GM21786 (cell line): ENCODE results near the gene TMEM248.
A peak's percentile ranks its signal among the peaks of the same experiment; 100 is the strongest.
"Not testable (repeated sequence)": the region's sequence is repeated elsewhere in the genome, so short reads cannot be mapped to it uniquely, and the experiment has no call there.

Source experiments
- ATAC-seq: cut with Tn5 transposase; IDR thresholded peaks from one replicate; pipeline ENCODE4 v1.9.1; 2021; ENCODE audit not compliant: unreplicated experiment

Gene TMEM248

DNA sequence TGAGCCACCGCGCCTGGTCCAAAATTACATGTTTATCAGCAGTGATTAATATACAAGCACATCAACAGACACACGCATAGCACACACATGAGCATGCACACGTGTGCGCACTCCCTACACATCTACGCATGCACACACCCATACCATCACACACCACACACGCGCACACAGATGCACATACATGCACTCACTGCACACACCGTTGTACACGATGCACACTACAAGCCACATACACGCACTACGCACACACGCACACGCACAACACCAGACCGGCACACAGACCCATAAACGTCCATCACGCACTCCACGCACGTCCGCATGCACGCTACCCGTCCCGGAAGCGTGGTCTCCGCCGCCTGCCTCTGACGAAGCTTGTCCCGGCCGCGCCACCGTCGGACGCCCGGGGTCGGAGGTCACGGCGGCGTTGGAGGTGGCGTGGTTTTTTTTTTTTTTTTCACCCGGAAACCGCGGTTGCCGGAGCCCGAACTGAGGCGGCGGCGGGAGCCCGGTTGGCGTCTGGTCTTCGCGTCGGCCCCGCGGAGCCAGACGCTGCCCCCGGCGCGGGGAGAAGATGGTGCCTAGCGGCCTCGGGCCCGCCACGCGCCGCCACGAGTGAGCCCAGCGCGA lies at the start of gene TMEM248:
TSS of gene TMEM248 (plus strand) at position 457 of the 627 bp plus-strand sequence. CDS start 20,641 bp downstream, outside the sequence.
- peak; percentile 82 for ATAC-seq

- ATAC-seq: no peak
These were observed 47.5 kb upstream of the TMEM248 start for GRCh38 chr7:66873476-66873875.

GRCh38 chr7:66877577-66878300 lies 43.3 kb upstream of the TMEM248 start:
- ATAC-seq: peak; percentile 97

DNA sequence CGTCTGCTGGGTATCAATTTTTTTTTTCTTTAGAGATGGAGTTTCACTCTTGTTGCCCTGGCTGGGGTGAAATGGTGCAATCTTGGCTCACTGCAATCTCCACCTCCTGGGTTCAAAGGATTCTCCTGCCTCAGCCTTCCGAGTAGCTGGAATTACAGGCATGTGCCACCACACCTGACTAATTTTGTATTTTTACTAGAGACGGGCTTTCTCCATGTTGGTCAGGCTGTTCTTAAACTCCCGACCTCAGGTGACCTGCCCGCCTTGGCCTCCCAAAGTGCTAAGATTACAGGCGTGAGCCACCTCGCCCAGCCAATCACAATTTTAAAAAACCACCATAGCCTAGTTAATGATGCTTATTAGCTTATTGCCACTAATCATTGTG lies 42.7 kb upstream of the TMEM248 start:
- not testable (repeated sequence) for ATAC-seq

GRCh38 chr7:66880053-66880452 lies 41.0 kb upstream of the TMEM248 start:
- ATAC-seq: no peak

- not testable (repeated sequence) for ATAC-seq
These were observed 40.4 kb upstream of the TMEM248 start for GRCh38 chr7:66880577-66880976.

GRCh38 chr7:66883716-66884115 lies 37.3 kb upstream of the TMEM248 start:
- no peak for ATAC-seq

- ATAC-seq: not testable (repeated sequence)
These were observed 36.5 kb upstream of the TMEM248 start for GRCh38 chr7:66884556-66884955.

- peak; percentile 79 for ATAC-seq
These were observed 34.9 kb upstream of the TMEM248 start for GRCh38 chr7:66886152-66886551.

- ATAC-seq: not testable (repeated sequence)
These were observed 32.8 kb upstream of the TMEM248 start for GRCh38 chr7:66888223-66888622.

DNA sequence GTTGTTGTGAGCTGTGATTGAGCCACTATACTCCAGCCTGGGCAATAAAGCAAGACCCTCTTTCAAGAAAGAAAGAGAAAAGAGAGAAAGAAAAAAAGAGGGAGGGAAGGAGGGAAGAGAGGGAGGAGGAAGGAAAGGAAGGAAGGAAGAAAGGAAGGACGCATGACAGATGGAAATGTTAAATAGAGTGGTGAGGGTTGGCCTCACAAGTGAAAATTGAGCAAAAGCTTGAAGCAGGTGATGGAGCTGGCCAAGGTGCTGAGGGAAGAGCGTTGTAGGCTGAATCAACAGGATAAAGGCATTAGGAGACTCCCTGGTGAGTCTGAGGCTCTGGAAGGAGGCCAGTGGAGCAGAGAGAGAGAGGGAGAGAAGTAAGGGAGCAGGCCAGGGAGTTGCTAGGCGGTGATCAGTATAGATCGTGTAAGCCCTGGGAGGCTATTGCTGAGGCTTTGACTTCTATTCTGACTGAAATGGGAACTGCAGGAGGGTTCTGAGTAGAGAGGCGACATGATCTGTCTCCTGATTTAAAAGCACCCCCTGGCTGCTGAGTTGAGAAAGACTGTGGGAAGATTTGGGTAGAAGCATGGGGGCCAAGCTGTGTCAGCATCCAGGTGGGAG lies 26.5 kb upstream of the TMEM248 start:
- no peak for ATAC-seq

GRCh38 chr7:66896441-66896840 lies 24.6 kb upstream of the TMEM248 start:
- no peak for ATAC-seq

DNA sequence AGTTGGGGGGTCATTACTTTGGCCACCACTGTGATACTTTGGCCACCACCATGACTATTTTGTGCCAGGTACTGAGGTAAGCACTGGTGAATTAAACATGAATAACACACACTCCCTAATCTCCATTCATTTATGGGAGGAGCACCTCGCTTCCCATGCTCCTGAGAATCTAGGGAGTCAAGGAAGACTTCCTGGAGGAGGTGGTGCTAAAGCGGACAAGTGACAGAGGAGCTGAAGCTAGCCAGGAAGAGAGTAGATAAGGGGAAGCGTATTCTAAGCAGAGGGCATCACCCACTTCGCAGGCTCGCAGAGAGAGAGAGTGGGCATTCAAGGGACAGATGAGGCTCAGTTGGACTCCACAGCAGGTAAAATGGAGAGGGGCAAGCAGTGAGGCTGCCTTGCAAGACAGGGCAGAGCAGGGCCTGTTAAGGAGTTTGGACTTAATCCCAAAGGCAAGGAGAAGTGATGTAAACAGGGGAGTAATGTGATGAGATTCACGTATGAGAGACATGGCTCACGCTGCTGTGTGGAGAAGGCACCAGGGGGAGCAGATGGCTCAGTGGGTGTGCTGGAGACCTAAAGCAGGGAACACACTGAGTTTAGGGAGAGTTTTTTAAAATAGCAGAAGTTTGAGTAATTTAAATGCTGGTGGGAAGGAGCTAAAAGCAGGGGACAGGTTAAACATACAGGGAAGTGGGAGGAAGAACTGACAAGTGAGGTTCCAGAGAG lies 21.3 kb upstream of the TMEM248 start:
- no peak for ATAC-seq

DNA sequence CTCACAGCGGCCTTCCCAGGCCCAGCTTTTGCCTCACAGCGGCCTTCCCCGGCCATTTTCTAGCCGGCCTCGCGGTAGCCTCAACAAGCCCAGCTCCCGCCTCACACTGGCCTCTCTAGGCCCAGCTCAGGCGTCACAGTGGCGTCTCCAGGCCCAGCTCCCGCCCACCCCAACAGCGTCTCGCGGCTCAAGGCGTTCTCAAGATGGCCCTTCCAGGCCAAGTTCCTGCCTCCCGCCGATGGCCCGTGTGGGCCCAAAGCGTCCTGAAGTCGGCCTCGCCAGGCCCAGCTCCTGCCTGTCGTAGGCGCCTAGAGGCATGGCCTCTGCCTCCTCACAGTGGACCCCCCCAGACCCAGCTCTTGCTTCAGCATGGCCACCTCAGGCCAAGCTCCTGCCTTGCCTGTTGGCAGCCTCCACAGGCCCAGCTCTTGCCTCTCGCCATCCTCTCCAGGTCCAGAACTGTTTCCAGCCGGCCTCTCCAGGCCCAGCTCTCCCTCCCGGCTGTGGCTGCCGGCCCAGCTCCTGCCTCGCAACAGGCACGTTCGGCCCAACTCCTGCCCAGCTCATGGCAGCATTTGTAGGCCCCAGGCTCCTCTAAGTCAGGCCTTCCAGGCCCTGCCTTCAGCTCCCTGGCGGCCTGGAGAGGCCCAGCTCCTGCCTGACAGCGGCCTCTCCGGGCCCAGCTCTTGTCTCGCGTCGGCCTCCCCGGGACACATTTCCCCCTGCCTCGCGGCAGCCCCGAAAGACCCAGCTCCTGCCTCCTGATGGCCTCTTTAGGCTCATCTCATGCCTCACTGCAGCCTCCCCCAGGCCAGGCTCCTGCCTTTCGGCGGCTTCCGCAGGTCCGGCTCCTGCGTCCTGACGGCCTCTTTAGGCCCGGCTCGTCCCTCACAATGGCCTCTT lies 18.8 kb upstream of the TMEM248 start:
- no peak for ATAC-seq

- no peak for ATAC-seq
These were observed 18.2 kb upstream of the TMEM248 start for GRCh38 chr7:66902844-66903180.

- ATAC-seq: no peak
These were observed 17.5 kb upstream of the TMEM248 start for GRCh38 chr7:66903360-66904062.

GRCh38 chr7:66904063-66904593 lies 16.9 kb upstream of the TMEM248 start:
- no peak for ATAC-seq

DNA sequence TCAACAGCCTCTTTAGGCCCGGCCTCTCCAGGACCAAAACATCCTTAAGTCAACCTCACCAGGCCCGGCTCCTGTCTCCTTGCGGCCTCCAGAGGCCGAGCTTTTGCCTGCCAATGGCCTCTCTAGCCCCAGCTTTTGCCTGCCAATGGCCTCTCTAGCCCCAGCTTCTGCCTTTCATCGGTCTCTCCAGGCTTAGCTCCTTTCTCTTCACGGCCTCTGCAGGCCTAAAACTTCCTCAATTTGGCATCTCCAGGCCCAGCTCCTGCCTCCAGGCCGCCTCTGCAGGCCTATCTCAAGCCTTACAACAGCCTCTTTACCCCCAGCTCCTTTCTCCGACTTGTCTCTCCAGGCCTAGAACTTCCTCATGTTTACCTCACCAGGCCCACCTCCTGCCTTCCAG lies 15.7 kb upstream of the TMEM248 start:
- ATAC-seq: no peak

DNA sequence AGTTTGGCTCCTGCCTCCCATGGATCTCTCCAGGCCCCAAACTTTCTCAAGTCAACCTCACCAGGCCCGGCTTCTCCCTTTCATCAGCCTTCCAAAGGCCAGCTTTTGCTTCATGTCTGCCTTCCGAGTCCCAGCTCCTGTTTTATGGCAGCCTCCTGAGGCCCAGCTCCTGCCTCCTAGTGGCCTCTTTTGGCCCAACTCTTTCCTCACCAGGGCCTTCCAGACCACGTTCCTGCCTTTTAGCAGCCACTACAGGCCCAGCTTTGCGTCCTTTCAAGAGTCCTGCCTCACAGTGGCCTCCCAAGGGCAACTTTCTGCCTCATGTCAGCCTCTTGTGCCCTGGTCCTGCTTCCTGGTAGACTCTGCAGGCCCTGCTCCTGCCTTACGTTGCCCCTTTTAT lies 15.3 kb upstream of the TMEM248 start:
- no peak for ATAC-seq

DNA sequence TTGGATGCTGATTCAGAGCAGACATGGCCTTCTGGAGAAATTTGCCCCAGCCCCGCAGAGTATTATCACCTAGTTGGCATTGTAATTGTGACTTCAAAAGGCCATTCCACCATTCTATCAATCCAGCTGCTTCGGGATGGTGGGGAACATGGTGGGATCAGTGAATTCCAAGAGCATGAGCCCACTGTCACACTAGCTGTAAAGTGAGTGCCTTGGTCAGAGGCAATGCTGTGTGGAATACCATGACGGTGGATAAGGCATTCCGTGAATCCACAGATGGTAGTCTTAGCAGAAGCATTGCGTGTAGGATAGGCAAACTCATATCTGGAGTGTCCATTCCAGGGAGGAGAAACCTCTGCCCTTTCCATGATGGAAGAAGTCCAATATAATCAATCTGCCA lies 13.3 kb upstream of the TMEM248 start:
- ATAC-seq: no peak
